HG02798 (cell line): ENCODE data around the gene KRTAP1-4.
"Not testable (repeated sequence)": the region's sequence is repeated elsewhere in the genome, so short reads cannot be mapped to it uniquely, and the experiment has no call there.

Source experiments
- ATAC-seq: cut with Tn5 transposase; IDR thresholded peaks from one replicate; pipeline ENCODE4 v1.9.1; 2021; ENCODE audit warnings: mild to moderate bottlenecking; ENCODE audit not compliant: unreplicated experiment, poor library complexity

The KRTAP1-4 gene

GRCh38 chr17:41009301-41009760 is 20.7 kb downstream of the KRTAP1-4 start:
- ATAC-seq: no peak

GRCh38 chr17:41008811-41009210 is 21.2 kb downstream of the KRTAP1-4 start, which contains the start of gene KRTAP3-1:
TSS of gene KRTAP3-1 (minus strand) at chr17:41009128. CDS start at chr17:41009074, 54 bp downstream.
- ATAC-seq: no peak

- ATAC-seq: no peak
These were observed 25.6 kb downstream of the KRTAP1-4 start for GRCh38 chr17:41004397-41004796.

- ATAC-seq: no peak
These were observed 26.1 kb downstream of the KRTAP1-4 start for GRCh38 chr17:41003926-41004325.

GRCh38 chr17:41002814-41003213 is 27.2 kb downstream of the KRTAP1-4 start:
- no peak for ATAC-seq

GRCh38 chr17:41001795-41002194 is 28.2 kb downstream of the KRTAP1-4 start:
- no peak for ATAC-seq

- ATAC-seq: not testable (repeated sequence)
These were observed 30.4 kb downstream of the KRTAP1-4 start, which contains the start of gene KRTAP3-2 for GRCh38 chr17:40999563-40999962. TSS of gene KRTAP3-2 (minus strand) at chr17:40999906. CDS start at chr17:40999853, 53 bp downstream.

GRCh38 chr17:40997361-40997760 is 32.6 kb downstream of the KRTAP1-4 start:
- ATAC-seq: no peak

GRCh38 chr17:40996829-40997228 is 33.2 kb downstream of the KRTAP1-4 start:
- no peak for ATAC-seq

- no peak for ATAC-seq
These were observed 34.9 kb downstream of the KRTAP1-4 start for GRCh38 chr17:40995116-40995515.

- ATAC-seq: no peak
These were observed 36.2 kb downstream of the KRTAP1-4 start, which contains the start of gene KRTAP3-3 for GRCh38 chr17:40993839-40994238. TSS of gene KRTAP3-3 (minus strand) at chr17:40994164. CDS start at chr17:40994097, 67 bp downstream.

- ATAC-seq: no peak
These were observed 36.9 kb downstream of the KRTAP1-4 start for GRCh38 chr17:40993084-40993483.

- no peak for ATAC-seq
These were observed 37.3 kb downstream of the KRTAP1-4 start for GRCh38 chr17:40992666-40993065.

- no peak for ATAC-seq
These were observed 43.1 kb downstream of the KRTAP1-4 start for GRCh38 chr17:40986920-40987319.

GRCh38 chr17:40984226-40984625 is 45.8 kb downstream of the KRTAP1-4 start, which contains the start of gene KRT40:
TSS of gene KRT40 (minus strand) at chr17:40984326. CDS start at chr17:40984273, 53 bp downstream.
- no peak for ATAC-seq

- no peak for ATAC-seq
These were observed 48.9 kb downstream of the KRTAP1-4 start for GRCh38 chr17:40981115-40981514.

- ATAC-seq: no peak
These were observed 49.4 kb downstream of the KRTAP1-4 start for GRCh38 chr17:40980596-40980995.

GRCh38 chr17:40980117-40980516 is 49.9 kb downstream of the KRTAP1-4 start:
- no peak for ATAC-seq
